ENCODE data around the gene MAML2. TPM values are rescaled to one million over a fixed set of nuclear protein-coding genes. Genes with fewer than 3 reads are reported as not detected.

The MAML2 gene
- polyA plus RNA-seq, 1 of the 3 experiments (the other 2 are of a cell fraction), result 20.1 TPM

DNA sequence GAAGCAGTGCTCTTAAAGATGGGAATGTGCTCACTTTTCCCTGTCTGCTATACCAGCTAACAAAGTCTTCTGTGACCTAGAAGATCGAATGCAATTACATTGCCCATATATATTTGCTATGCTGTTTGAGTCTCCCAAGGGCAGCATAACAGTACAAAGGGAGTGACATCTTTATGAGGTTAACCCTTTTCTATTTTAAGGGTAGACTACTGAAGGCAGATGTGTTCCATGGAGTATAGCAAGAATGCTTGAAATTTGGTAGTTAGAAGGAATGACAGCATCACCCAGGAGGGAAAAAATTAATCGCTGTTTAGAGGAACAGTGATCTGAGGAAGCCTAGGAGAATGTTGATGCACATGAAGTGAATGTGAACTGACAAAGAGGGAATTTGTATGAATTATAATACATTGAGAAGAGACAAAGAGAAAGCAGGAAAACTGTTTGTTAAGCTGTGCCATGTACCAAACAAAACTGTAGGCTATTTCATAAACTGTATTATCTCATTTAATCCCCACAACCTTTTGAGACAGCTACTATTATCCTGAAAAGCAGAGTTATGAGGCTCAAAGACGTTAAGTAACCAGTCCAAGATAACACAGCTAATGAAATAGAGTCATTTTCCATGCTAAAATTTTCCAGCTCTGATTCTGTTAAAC is 13.0 kb downstream of the MAML2 start (continued):
- TF ChIP-seq, protein P1, sequence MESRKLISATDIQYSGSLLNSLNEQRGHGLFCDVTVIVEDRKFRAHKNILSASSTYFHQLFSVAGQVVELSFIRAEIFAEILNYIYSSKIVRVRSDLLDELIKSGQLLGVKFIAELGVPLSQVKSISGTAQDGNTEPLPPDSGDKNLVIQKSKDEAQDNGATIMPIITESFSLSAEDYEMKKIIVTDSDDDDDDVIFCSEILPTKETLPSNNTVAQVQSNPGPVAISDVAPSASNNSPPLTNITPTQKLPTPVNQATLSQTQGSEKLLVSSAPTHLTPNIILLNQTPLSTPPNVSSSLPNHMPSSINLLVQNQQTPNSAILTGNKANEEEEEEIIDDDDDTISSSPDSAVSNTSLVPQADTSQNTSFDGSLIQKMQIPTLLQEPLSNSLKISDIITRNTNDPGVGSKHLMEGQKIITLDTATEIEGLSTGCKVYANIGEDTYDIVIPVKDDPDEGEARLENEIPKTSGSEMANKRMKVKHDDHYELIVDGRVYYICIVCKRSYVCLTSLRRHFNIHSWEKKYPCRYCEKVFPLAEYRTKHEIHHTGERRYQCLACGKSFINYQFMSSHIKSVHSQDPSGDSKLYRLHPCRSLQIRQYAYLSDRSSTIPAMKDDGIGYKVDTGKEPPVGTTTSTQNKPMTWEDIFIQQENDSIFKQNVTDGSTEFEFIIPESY (IDR thresholded peaks at IDR 0.05; ENCODE audit: borderline replicate concordance, low read depth), result no peak
- TF ChIP-seq, protein P2, sequence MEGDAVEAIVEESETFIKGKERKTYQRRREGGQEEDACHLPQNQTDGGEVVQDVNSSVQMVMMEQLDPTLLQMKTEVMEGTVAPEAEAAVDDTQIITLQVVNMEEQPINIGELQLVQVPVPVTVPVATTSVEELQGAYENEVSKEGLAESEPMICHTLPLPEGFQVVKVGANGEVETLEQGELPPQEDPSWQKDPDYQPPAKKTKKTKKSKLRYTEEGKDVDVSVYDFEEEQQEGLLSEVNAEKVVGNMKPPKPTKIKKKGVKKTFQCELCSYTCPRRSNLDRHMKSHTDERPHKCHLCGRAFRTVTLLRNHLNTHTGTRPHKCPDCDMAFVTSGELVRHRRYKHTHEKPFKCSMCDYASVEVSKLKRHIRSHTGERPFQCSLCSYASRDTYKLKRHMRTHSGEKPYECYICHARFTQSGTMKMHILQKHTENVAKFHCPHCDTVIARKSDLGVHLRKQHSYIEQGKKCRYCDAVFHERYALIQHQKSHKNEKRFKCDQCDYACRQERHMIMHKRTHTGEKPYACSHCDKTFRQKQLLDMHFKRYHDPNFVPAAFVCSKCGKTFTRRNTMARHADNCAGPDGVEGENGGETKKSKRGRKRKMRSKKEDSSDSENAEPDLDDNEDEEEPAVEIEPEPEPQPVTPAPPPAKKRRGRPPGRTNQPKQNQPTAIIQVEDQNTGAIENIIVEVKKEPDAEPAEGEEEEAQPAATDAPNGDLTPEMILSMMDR (IDR thresholded peaks at IDR 0.05), result no peak
- no peak for TF ChIP-seq FOXM1 (IDR thresholded peaks at IDR 0.05; ENCODE audit: low read depth)
- no peak for TF ChIP-seq SMC3 (IDR thresholded peaks at IDR 0.05; ENCODE audit: low read depth, low read length)
- TF ChIP-seq, protein P3, sequence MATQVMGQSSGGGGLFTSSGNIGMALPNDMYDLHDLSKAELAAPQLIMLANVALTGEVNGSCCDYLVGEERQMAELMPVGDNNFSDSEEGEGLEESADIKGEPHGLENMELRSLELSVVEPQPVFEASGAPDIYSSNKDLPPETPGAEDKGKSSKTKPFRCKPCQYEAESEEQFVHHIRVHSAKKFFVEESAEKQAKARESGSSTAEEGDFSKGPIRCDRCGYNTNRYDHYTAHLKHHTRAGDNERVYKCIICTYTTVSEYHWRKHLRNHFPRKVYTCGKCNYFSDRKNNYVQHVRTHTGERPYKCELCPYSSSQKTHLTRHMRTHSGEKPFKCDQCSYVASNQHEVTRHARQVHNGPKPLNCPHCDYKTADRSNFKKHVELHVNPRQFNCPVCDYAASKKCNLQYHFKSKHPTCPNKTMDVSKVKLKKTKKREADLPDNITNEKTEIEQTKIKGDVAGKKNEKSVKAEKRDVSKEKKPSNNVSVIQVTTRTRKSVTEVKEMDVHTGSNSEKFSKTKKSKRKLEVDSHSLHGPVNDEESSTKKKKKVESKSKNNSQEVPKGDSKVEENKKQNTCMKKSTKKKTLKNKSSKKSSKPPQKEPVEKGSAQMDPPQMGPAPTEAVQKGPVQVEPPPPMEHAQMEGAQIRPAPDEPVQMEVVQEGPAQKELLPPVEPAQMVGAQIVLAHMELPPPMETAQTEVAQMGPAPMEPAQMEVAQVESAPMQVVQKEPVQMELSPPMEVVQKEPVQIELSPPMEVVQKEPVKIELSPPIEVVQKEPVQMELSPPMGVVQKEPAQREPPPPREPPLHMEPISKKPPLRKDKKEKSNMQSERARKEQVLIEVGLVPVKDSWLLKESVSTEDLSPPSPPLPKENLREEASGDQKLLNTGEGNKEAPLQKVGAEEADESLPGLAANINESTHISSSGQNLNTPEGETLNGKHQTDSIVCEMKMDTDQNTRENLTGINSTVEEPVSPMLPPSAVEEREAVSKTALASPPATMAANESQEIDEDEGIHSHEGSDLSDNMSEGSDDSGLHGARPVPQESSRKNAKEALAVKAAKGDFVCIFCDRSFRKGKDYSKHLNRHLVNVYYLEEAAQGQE (IDR thresholded peaks at IDR 0.05; ENCODE audit: low read depth, low read length), result no peak

DNA sequence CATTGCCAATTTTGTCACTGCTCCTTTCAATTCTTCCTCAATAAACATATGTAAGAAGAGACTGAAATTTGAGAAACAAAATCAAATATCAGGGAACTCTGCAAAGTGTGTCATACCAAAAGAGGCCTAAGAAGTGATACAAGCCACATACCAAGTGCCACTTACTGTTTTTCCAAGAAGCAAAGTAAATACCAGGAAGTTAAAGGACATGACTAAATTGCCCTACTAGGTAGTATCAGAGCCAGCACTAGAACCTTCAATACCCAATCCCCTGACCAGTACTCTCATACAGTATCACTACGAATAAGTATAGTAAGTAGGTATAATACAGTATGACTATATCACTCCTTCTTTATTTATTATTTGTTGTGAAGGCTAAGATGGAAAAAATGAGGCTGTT is 13.6 kb downstream of the MAML2 start:
- TF ChIP-seq TCF12 (IDR thresholded peaks at IDR 0.05), result no peak
- TF ChIP-seq, protein P4, sequence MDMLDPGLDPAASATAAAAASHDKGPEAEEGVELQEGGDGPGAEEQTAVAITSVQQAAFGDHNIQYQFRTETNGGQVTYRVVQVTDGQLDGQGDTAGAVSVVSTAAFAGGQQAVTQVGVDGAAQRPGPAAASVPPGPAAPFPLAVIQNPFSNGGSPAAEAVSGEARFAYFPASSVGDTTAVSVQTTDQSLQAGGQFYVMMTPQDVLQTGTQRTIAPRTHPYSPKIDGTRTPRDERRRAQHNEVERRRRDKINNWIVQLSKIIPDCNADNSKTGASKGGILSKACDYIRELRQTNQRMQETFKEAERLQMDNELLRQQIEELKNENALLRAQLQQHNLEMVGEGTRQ (IDR thresholded peaks at IDR 0.05; ENCODE audit: borderline replicate concordance, low read depth, low read length), result no peak
- TF ChIP-seq FOSL2 (IDR thresholded peaks at IDR 0.05; ENCODE audit: borderline replicate concordance, low read depth), result no peak
- TF ChIP-seq FOXM1 (IDR thresholded peaks at IDR 0.05; ENCODE audit: low read depth), result no peak
- no peak for TF ChIP-seq TAF1 (IDR thresholded peaks at IDR 0.05; ENCODE audit: borderline replicate concordance, low read depth, low read length)
- TF ChIP-seq, protein P5, sequence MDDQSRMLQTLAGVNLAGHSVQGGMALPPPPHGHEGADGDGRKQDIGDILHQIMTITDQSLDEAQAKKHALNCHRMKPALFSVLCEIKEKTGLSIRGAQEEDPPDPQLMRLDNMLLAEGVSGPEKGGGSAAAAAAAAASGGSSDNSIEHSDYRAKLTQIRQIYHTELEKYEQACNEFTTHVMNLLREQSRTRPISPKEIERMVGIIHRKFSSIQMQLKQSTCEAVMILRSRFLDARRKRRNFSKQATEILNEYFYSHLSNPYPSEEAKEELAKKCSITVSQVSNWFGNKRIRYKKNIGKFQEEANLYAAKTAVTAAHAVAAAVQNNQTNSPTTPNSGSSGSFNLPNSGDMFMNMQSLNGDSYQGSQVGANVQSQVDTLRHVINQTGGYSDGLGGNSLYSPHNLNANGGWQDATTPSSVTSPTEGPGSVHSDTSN (IDR thresholded peaks at IDR 0.05), result no peak
- no peak for TF ChIP-seq GABPA (IDR thresholded peaks at IDR 0.05; ENCODE audit: low read depth)
- no peak for TF ChIP-seq GATA2 (CRISPR knock-in tag; IDR thresholded peaks at IDR 0.05)
- TF ChIP-seq POLR2AphosphoS5 (IDR thresholded peaks at IDR 0.05; ENCODE audit: low read depth, low read length), result no peak
- TF ChIP-seq RFX5 (IDR thresholded peaks at IDR 0.05; ENCODE audit: low read length), result no peak
- TF ChIP-seq, protein P6, sequence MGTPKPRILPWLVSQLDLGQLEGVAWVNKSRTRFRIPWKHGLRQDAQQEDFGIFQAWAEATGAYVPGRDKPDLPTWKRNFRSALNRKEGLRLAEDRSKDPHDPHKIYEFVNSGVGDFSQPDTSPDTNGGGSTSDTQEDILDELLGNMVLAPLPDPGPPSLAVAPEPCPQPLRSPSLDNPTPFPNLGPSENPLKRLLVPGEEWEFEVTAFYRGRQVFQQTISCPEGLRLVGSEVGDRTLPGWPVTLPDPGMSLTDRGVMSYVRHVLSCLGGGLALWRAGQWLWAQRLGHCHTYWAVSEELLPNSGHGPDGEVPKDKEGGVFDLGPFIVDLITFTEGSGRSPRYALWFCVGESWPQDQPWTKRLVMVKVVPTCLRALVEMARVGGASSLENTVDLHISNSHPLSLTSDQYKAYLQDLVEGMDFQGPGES (IDR thresholded peaks at IDR 0.05; ENCODE audit: low read depth, low read length), result no peak
- TF ChIP-seq FOXJ3 (CRISPR knock-in tag; IDR thresholded peaks at IDR 0.05), result no peak
- WGBS (ENCODE audit: low lambda C conversion rate), result 83% methylated on average over 1 of the region's 1 CpG

More for the DNA sequence above, 13.6 kb downstream of the MAML2 start:
- peaks cover 63% of the 10 kb centered on the region for H3F3A ChIP-seq (replicated peaks; ENCODE audit: insufficient read depth)
- no peak for DNase-seq
- no peaks in the 10 kb centered on the region for H3K9me3 ChIP-seq
- H2AFZ ChIP-seq (ENCODE audit: low read depth), result no peak overlapping the region
- H3K27me3 ChIP-seq (ENCODE audit: insufficient read depth), result no peaks in the 10 kb centered on the region
- no peaks in the 10 kb centered on the region; the same call in 1 of the 2 replicates for H4K20me1 ChIP-seq (ENCODE audit: insufficient read depth)
- H3K27ac ChIP-seq (ENCODE audit: low read depth in 2 of 2, low read length in 1 of 2), result peak overlapping the region; percentile 45 to 65; a peak in 3 of 4 replicates
- ChIA-PET CTCF (interaction anchor here (3.9 kb wide), 1 partner anchor 14 kb away, joined by 16 read pairs; the partner anchor contains the start of gene MAML2), POLR2A (no interaction called here)
- no peak overlapping the region for H3K9ac ChIP-seq
- 0 out of 2 replicates have a peak overlapping the region, but pooled peaks have one; percentile 61 for H3K4me2 ChIP-seq
- H3K36me3 ChIP-seq (replicated peaks in 1 of 2; ENCODE audit: control insufficient read depth in 1 of 2, insufficient read depth in 2 of 2, low read length in 1 of 2), result peaks cover 2 to 10% of the 10 kb centered on the region in 2 experiments
- no peaks in the 10 kb centered on the region for H3K9me2 ChIP-seq
- H3K79me2 ChIP-seq (ENCODE audit: insufficient read depth), result peaks cover 100% of the 10 kb centered on the region
- H3K4me1 ChIP-seq (ENCODE audit: control insufficient read depth in 1 of 2, insufficient read depth in 2 of 2, low read depth in 1 of 2, low read length in 1 of 2), result peaks cover 0 to 55% of the 10 kb centered on the region in 2 experiments
- H3K4me3 ChIP-seq (ENCODE audit: low read depth in 2 of 2, low read length in 1 of 2), result peak overlapping the region in 1 of 2 experiments; percentile 14; a peak in 1 of 4 replicates

Measured in SK-N-SH (cell line).